Heart right ventricle (tissue), 16 donors: ENCODE results near the gene LRRTM2. TPM values are rescaled to one million over a fixed set of nuclear protein-coding genes. Genes with fewer than 3 reads are reported as not detected.

Experiments used
- ATAC-seq, 8 donors: fragments of 200-7000 bp; cut with Tn5 transposase; one replicate each; pipeline ENCODE4 v1.9.1; 2020; ENCODE audit warnings: mild to moderate bottlenecking in 8 of 8, moderate library complexity in 8 of 8, moderate number of reproducible peaks in 1 of 8
- DNase-seq, 2 donors: peaks; one replicate each; pipeline ENCODE4 v3.0.0-alpha.2; 2020
- H3K27ac ChIP-seq, 10 donors: fragments of 200-600 bp; sonication (generic) in 2 of 10; one replicate each; pipeline versions ENCODE4 v1.5.0 to v1.8.0; 2020 to 2022; ENCODE audit warnings: mild to moderate bottlenecking in 3 of 10
- H3K27me3 ChIP-seq, 7 donors: fragments of 200-600 bp; one replicate each; pipeline ENCODE4 v1.8.0; 2021 to 2022; ENCODE audit warnings: mild to moderate bottlenecking in 2 of 7
- H3K36me3 ChIP-seq, 9 donors: fragments of 200-600 bp; sonication (generic) in 1 of 9; one replicate each; pipeline versions ENCODE4 v1.5.0 to v1.8.0; 2020 to 2022; ENCODE audit warnings: mild to moderate bottlenecking in 2 of 9
- H3K4me1 ChIP-seq, 9 donors: fragments of 200-600 bp; sonication (generic) in 1 of 9; one replicate each; pipeline versions ENCODE4 v1.5.0 to v1.8.0; 2020 to 2022; ENCODE audit warnings: mild to moderate bottlenecking in 4 of 9
- H3K4me3 ChIP-seq, 10 donors: fragments of 200-600 bp; sonication (generic) in 2 of 10; one replicate each; pipeline versions ENCODE4 v1.5.0 to v1.8.0; 2020 to 2022; ENCODE audit warnings: mild to moderate bottlenecking in 7 of 10, moderate library complexity in 2 of 10
- H3K9me3 ChIP-seq, 11 donors: fragments of 200-600 bp in 10 of 11; sonication (generic) in 2 of 11; one replicate each; pipeline versions ENCODE4 v1.5.0 to v1.8.0; 2013 to 2022; ENCODE audit warnings: mild to moderate bottlenecking in 2 of 11, control low read depth in 1 of 11, moderate library complexity in 1 of 11
- CTCF ChIP-seq, 9 donors: fragments of 200-600 bp; sonication (generic) in 2 of 9; IDR thresholded peaks; one replicate each; pipeline versions ENCODE4 v1.5.0 to v1.8.0; 2021 to 2022; ENCODE audit warnings: antibody characterized with exemption in 9 of 9, mild to moderate bottlenecking in 5 of 9, moderate library complexity in 1 of 9
- WGBS, 2 donors: extraction: QIAGEN DNeasy Blood & Tissue Kit; methylation state at CpG; one replicate each; pipeline ENCODE4 v1.1.7; 2013; ENCODE audit warnings: inconsistent platforms in 1 of 2; 5-methylcytosine and 5-hydroxymethylcytosine counted together
- intact Hi-C, 10 donors: fragments of 100-400 bp; cut with DNase I; formaldehyde crosslinking; loops; one replicate each; pipeline versions ENCODE4 v1.11.1 to v1.14.2; 2022
- polyA plus RNA-seq, 2 donors: library from polyadenylated mRNA; stranded (reverse); fragments of 200-250 nt; gene quantifications; one replicate each; pipeline ENCODE4 v1.2.3, GENCODE V29; 2013
- total RNA-seq, 10 donors: library from RNA; stranded (reverse); fragmentation: NEBNext Ultra II Directional in 3 of 10; extraction: Animal tissue kit (Norgen Biotek cat#: 25700) in 3 of 10; gene quantifications; one replicate each; pipeline versions ENCODE4 v1.2.1 to v1.2.4, GENCODE V29; 2021 to 2023
- donor health status: Arrhythmogenic right ventricular cardiomyopathy.
- donor health status: ischemic (EF 13 %, LVEDD 7.1; RV severe dilation, severe dysfunction).
- donor health status: healthy with polysubstance abuse.
- donor health status: DM: no; HTN: yes; CAD: no.
- donor health status: DM: no; HTN: no; CAD: no.
- donor health status: ischemic (EF 25% LVEDD 6.9; RV normal size, moderate dysfunction).
- donor health status: ischemic (EF 25% LVEDD 5.7; RV mildly dilated, moderate dysfunction).
- donor health status: healthy.
- donor health status: DM: yes; HTN: yes; CAD: no.
- donor health status: Ischemic cardiomyopathy.
- donor health status: ischemic (EF 35%, LVEDD 5.7; RV mildly dilated, moderate dysfunction).
- donor health status: nonischemic (EF 11% LVEDD 7.7; RV severe dilation, severe dysfunction).
- donor health status: DM: yes; HTN: yes; CAD: no.
- donor health status: PGD.
- donor health status: ischemic (EF 29% LVEDD 5.4; RV normal size, mild dysfunction).
- donor health status: nonischemic (EF 23%, LVEDD 6.1; RV moderate dilation, normal function).

Gene LRRTM2
- total and polyA plus RNA-seq, 12 donors: 0.04 to 0.49 (median 0.09) TPM; not detected in 6

- intact Hi-C loops: no loop called here
Measured at GRCh38 chr5:138898299-138898698, 23.2 kb upstream of the LRRTM2 start.

GRCh38 chr5:138895918-138896317, 20.8 kb upstream of the LRRTM2 start:
- intact Hi-C loops: loop anchor here in 1 of 10 donors (1.0 kb wide), 1 partner anchor 16 kb away; no protein-coding TSS in a partner anchor
- 93 to 97% methylated on average over 1 of the region's 1 CpG for WGBS, 2 donors
- H3K36me3 ChIP-seq: peaks cover 0 to 64% (median 3%) of the 10 kb centered on the region in 9 donors

More at GRCh38 chr5:138898299-138898698, 23.2 kb upstream of the LRRTM2 start:
- no peak overlapping the region for H3K4me3 ChIP-seq
- H3K27me3 ChIP-seq: no peaks in the 10 kb centered on the region
- peaks cover 0 to 57% (median 0%) of the 10 kb centered on the region in 9 donors for H3K36me3 ChIP-seq
- DNase-seq (no peak), ATAC-seq (no peak)
- H3K9me3 ChIP-seq: no peaks in the 10 kb centered on the region
- peak overlapping the region in 1 of 10 donors; percentile 42 for H3K27ac ChIP-seq
- 100% methylated on average over 1 of the region's 1 CpG for WGBS, 2 donors
- TF ChIP-seq CTCF (IDR thresholded peaks at IDR 0.05): no peak
- peaks cover 0 to 53% (median 32%) of the 10 kb centered on the region in 9 donors for H3K4me1 ChIP-seq

GRCh38 chr5:138890644-138891043, 15.5 kb upstream of the LRRTM2 start:
- no peak for DNase-seq
- H3K4me3 ChIP-seq: no peak overlapping the region
- peaks cover 0 to 90% (median 42%) of the 10 kb centered on the region in 9 donors for H3K36me3 ChIP-seq
- peaks cover 0 to 3% (median 0%) of the 10 kb centered on the region in 9 donors for H3K4me1 ChIP-seq
- intact Hi-C loops: no loop called here
- no peaks in the 10 kb centered on the region for H3K27me3 ChIP-seq
- peaks cover 0 to 15% (median 0%) of the 10 kb centered on the region in 11 donors for H3K9me3 ChIP-seq
- ATAC-seq: no peak
- H3K27ac ChIP-seq: no peak overlapping the region
- TF ChIP-seq CTCF (IDR thresholded peaks at IDR 0.05): no peak

More at GRCh38 chr5:138895918-138896317, 20.8 kb upstream of the LRRTM2 start:
- ATAC-seq: no peak
- no peak overlapping the region for H3K4me3 ChIP-seq
- H3K27me3 ChIP-seq: no peaks in the 10 kb centered on the region
- H3K9me3 ChIP-seq: no peaks in the 10 kb centered on the region
- no peak for DNase-seq
- H3K4me1 ChIP-seq: peaks cover 0 to 32% (median 16%) of the 10 kb centered on the region in 9 donors
- no peak overlapping the region for H3K27ac ChIP-seq
- no peak for TF ChIP-seq CTCF (IDR thresholded peaks at IDR 0.05)

- Histone ChIP-seq H3K4me3 (no peak overlapping the region), H3K9me3 (peaks cover 0 to 15% (median 0%) of the 10 kb centered on the region in 11 donors), H3K27ac (no peak overlapping the region), H3K4me1 (peaks cover 0 to 10% (median 0%) of the 10 kb centered on the region in 9 donors), H3K27me3 (no peaks in the 10 kb centered on the region), H3K36me3 (peaks cover 0 to 89% (median 42%) of the 10 kb centered on the region in 9 donors)
- ATAC-seq (no peak), DNase-seq (no peak)
- intact Hi-C loops: no loop called here
- TF ChIP-seq CTCF (IDR thresholded peaks at IDR 0.05): no peak
Measured at GRCh38 chr5:138889994-138890393, 14.9 kb upstream of the LRRTM2 start.
